Endothelial cell of umbilical vein (primary cell): ENCODE results near the gene BRWD1. TPM values are rescaled to one million over a fixed set of nuclear protein-coding genes. Genes with fewer than 3 reads are reported as not detected.

ENCODE experiments used
- BruUV-seq: library from RNA; stranded (reverse); fragments of 400-500 nt; replicated peaks from 2 replicates; lab custom pipeline; 2021; lab: Mats Ljungman, UMichigan
- CTCF ChIA-PET: fragments of 300-600, 350-600 bp; sonication (Branson Sonifier 250); formaldehyde crosslinking; loops from one replicate; lab custom pipeline; 2021; ENCODE audit warnings: antibody characterized with exemption, inconsistent platforms; lab: Charles Lee
- POLR2A ChIA-PET: fragments of 300-600, 350-600 bp; sonication (Branson Sonifier 250); formaldehyde crosslinking; loops from one replicate; lab custom pipeline; 2021; ENCODE audit warnings: antibody characterized with exemption, inconsistent platforms; lab: Charles Lee
- DNase-seq: peaks from one replicate; pipeline ENCODE4 v3.0.0-alpha.2; 2011; ENCODE audit warnings: low read depth, low spot score
- FAIRE-seq: peaks from 2 replicates; lab custom pipeline; 2011; peaks lifted over from hg19 to GRCh38; lab: Jason Lieb, UNC
- H2AFZ ChIP-seq: 2 replicates; pipeline ENCODE4 v1.6.0; 2012; ENCODE audit warnings: low read depth, low read length, control low read depth, inconsistent platforms
- H3K27ac ChIP-seq: 2 replicates; pipeline ENCODE4 v1.5.1; 2011; ENCODE audit warnings: low read depth, mild to moderate bottlenecking, control low read depth, low read length, moderate library complexity; ENCODE audit not compliant: insufficient read depth
- H3K27me3 ChIP-seq, 2 experiments: 2 replicates each; pipeline versions ENCODE4 v1.6.0 to v1.6.1; 2011; ENCODE audit warnings: low read length in 2 of 2, mixed read lengths in 1 of 2; ENCODE audit not compliant: control insufficient read depth in 2 of 2, insufficient read depth in 2 of 2
- H3K36me3 ChIP-seq, 2 experiments: 2 replicates in 1 of 2; 3 replicates in 1 of 2; pipeline ENCODE4 v1.5.1; 2011; ENCODE audit warnings: low read length in 2 of 2, mild to moderate bottlenecking in 1 of 2, moderate library complexity in 1 of 2; ENCODE audit not compliant: control insufficient read depth in 2 of 2, insufficient read depth in 2 of 2; ENCODE audit errors: extremely low read depth in 1 of 2
- H3K4me1 ChIP-seq: 3 replicates; pipeline ENCODE4 v1.5.1; 2011; ENCODE audit warnings: mild to moderate bottlenecking, low read length; ENCODE audit not compliant: control insufficient read depth, insufficient read depth; ENCODE audit errors: extremely low read depth
- H3K4me2 ChIP-seq: 2 replicates; pipeline ENCODE4 v1.6.1; 2011; ENCODE audit warnings: low read length, control low read depth, mixed read lengths; ENCODE audit not compliant: insufficient read depth
- H3K4me3 ChIP-seq, 3 experiments: fragments of 200-600 bp in 1 of 3; sonication (generic), shearing (Covaris generic) in 1 of 3; replicated peaks in 1 of 3; 2 replicates each; pipeline ENCODE4 v1.5.1; 2011 to 2016; ENCODE audit warnings: control low read depth in 3 of 3, low read length in 3 of 3, mild to moderate bottlenecking in 2 of 3, inconsistent platforms in 1 of 3, low read depth in 1 of 3, moderate library complexity in 1 of 3; ENCODE audit not compliant: insufficient read depth in 1 of 3
- H3K79me2 ChIP-seq: 2 replicates; pipeline ENCODE4 v1.6.0; 2012; ENCODE audit warnings: low read length, inconsistent platforms; ENCODE audit not compliant: control insufficient read depth, insufficient read depth
- H3K9ac ChIP-seq: replicated peaks from 2 replicates; pipeline ENCODE3; 2011; ENCODE audit warnings: low read length, control low read depth; ENCODE audit not compliant: insufficient read depth; ENCODE audit errors: extremely low read depth
- H3K9me1 ChIP-seq: replicated peaks from 3 replicates; pipeline ENCODE4 v1.6.0; 2011; ENCODE audit warnings: mild to moderate bottlenecking, low read length; ENCODE audit not compliant: control insufficient read depth, insufficient read depth; ENCODE audit errors: extremely low read depth
- H3K9me3 ChIP-seq: replicated peaks from 2 replicates; pipeline ENCODE4 v1.5.1; 2012; ENCODE audit warnings: low read length, inconsistent platforms; ENCODE audit not compliant: control insufficient read depth, insufficient read depth
- H4K20me1 ChIP-seq: replicated peaks from 2 replicates; pipeline ENCODE3; 2011; ENCODE audit warnings: mild to moderate bottlenecking, low read length; ENCODE audit not compliant: control insufficient read depth, insufficient read depth; ENCODE audit errors: extremely low read depth
- EZH2 ChIP-seq: IDR thresholded peaks from 2 replicates; pipeline ENCODE4 v1.6.1; 2012; ENCODE audit warnings: borderline replicate concordance, low read depth, mild to moderate bottlenecking, moderate library complexity, low read length, inconsistent platforms; ENCODE audit not compliant: severe bottlenecking
- FOS ChIP-seq: IDR thresholded peaks from 2 replicates; pipeline ENCODE4 v1.6.1; 2011; ENCODE audit warnings: mild to moderate bottlenecking, low read length, moderate library complexity, borderline replicate concordance; ENCODE audit not compliant: insufficient read depth
- GATA2 ChIP-seq: IDR thresholded peaks from 2 replicates; pipeline ENCODE4 v1.7.0; 2011; ENCODE audit warnings: low read depth, mild to moderate bottlenecking, moderate library complexity, mixed read lengths, low read length; ENCODE audit not compliant: insufficient read length, insufficient read depth
- JUN ChIP-seq: IDR thresholded peaks from 2 replicates; pipeline ENCODE4 v1.6.1; 2011; ENCODE audit warnings: borderline replicate concordance, low read depth; ENCODE audit not compliant: insufficient read length, insufficient read depth
- MYC ChIP-seq: IDR thresholded peaks from one replicate; pipeline ENCODE4 v1.6.1; 2011; ENCODE audit warnings: mild to moderate bottlenecking, low read depth, low read length
- POLR2A ChIP-seq: IDR thresholded peaks from 2 replicates; pipeline ENCODE4 v1.6.1; 2012; ENCODE audit warnings: low read depth, mild to moderate bottlenecking, control low read depth, low read length
- POLR2AphosphoS5 ChIP-seq: IDR thresholded peaks from 2 replicates; pipeline ENCODE4 v1.6.1; 2012; ENCODE audit warnings: low read depth, mild to moderate bottlenecking, control low read depth, low read length, moderate library complexity; ENCODE audit not compliant: insufficient read depth
- dilution Hi-C: fragments of 300-500 bp; cut with MboI; formaldehyde crosslinking; loops from one replicate; pipeline ENCODE4 v1.15.0; 2019; ENCODE audit warnings: low sequenced_read_pairs; ENCODE audit not compliant: extremely low pct_ligation_motif_present
- intact Hi-C: fragments of 100-400 bp; cut with micrococcal nuclease; formaldehyde crosslinking; loops from one replicate; pipeline ENCODE4 v1.10.0; 2022
- polyA plus RNA-seq, 4 experiments: library from polyadenylated mRNA; depleted of rRNA in 3 of 4; stranded (reverse) in 3 of 4; unstranded in 1 of 4; fragments of >200 nt; gene quantifications; 2 replicates each; pipeline versions ENCODE4 v1.2.1 to v1.2.3, GENCODE V29; 2011 to 2012; ENCODE audit warnings: missing spikeins in 1 of 4
- total RNA-seq: library from RNA; stranded (reverse); gene quantifications from 2 replicates; pipeline ENCODE4 v1.2.3, GENCODE V29; 2021
- TF ChIP-seq, protein P1 (sequence below): IDR thresholded peaks from 2 replicates; pipeline ENCODE4 v1.6.1; 2011; ENCODE audit not compliant: insufficient read depth, insufficient read length
- TF ChIP-seq, protein P2 (sequence below), 2 donors: IDR thresholded peaks; 1 replicate in 1 of 2; 2 replicates in 1 of 2; pipeline ENCODE4 v1.5.1; 2011; ENCODE audit warnings: low read length in 2 of 2, mild to moderate bottlenecking in 2 of 2, moderate library complexity in 2 of 2, control low read depth in 1 of 2, inconsistent platforms in 1 of 2, low read depth in 1 of 2; ENCODE audit not compliant: insufficient read depth in 1 of 2; ENCODE audit errors: extremely low read depth in 1 of 2

The BRWD1 gene
- total and polyA plus RNA-seq, 2 donors (not counting 3 experiments of a cell fraction or from before 2014, with no cell fraction given), result 6.1 to 33.2 TPM

DNA sequence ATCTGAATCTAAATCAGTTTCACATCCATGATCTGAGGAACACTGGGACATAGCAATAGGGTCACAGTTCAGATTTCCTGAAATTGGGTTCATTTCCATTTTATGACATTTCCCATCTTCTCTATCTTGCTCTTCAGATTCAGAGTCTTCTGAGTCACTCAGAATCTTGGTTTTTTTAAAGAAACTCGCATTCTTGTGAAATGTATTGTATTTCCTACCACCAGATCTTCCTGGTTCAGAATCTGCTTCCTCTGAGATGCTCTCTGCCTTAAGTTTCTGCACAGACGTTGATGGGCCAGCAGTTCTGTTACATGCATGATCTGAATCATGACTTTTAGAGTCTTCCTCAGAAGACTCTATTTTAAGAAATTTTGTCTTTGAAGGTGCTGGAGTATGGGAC, 114.6 kb downstream of the BRWD1 start:
- FAIRE-seq (no peak), DNase-seq (no peak)
- POLR2A ChIA-PET, result no interaction called here
- Histone ChIP-seq H3K4me3 (no peak overlapping the region), H2AFZ (no peak overlapping the region), H3K9me1 (no peaks in the 10 kb centered on the region), H4K20me1 (no peaks in the 10 kb centered on the region), H3K36me3 (peaks cover 5 to 16% of the 10 kb centered on the region in 2 experiments), H3K4me1 (peaks cover 16% of the 10 kb centered on the region), H3K27me3 (no peaks in the 10 kb centered on the region), H3K4me2 (no peak overlapping the region), H3K79me2 (no peaks in the 10 kb centered on the region), H3K9ac (no peak overlapping the region), H3K9me3 (no peaks in the 10 kb centered on the region), H3K27ac (no peak overlapping the region)
- CTCF ChIA-PET, result interaction anchor here (1.1 to 1.4 kb wide), 2 partner anchors 8 to 21 kb away, joined by 4 to 5 read pairs; no protein-coding TSS in a partner anchor
- TF ChIP-seq JUN (no peak), MYC (no peak), FOS (no peak), POLR2A (no peak), EZH2 (no peak), POLR2AphosphoS5 (no peak), GATA2 (no peak)
- TF ChIP-seq, protein P1, sequence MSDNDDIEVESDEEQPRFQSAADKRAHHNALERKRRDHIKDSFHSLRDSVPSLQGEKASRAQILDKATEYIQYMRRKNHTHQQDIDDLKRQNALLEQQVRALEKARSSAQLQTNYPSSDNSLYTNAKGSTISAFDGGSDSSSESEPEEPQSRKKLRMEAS, result no peak
- TF ChIP-seq, protein P2, sequence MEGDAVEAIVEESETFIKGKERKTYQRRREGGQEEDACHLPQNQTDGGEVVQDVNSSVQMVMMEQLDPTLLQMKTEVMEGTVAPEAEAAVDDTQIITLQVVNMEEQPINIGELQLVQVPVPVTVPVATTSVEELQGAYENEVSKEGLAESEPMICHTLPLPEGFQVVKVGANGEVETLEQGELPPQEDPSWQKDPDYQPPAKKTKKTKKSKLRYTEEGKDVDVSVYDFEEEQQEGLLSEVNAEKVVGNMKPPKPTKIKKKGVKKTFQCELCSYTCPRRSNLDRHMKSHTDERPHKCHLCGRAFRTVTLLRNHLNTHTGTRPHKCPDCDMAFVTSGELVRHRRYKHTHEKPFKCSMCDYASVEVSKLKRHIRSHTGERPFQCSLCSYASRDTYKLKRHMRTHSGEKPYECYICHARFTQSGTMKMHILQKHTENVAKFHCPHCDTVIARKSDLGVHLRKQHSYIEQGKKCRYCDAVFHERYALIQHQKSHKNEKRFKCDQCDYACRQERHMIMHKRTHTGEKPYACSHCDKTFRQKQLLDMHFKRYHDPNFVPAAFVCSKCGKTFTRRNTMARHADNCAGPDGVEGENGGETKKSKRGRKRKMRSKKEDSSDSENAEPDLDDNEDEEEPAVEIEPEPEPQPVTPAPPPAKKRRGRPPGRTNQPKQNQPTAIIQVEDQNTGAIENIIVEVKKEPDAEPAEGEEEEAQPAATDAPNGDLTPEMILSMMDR (IDR thresholded peaks at IDR 0.05; ENCODE audit: extremely low read depth in 1 of 2, insufficient read depth in 1 of 2, low read depth in 1 of 2, low read length in 2 of 2), result no peak
- intact Hi-C loops, result no loop called here
- dilution Hi-C loops, result no loop called here
- BruUV-seq, result no TSS peak
